K562 (cell line): ENCODE results near the gene SHFL. TPM values are rescaled to one million over a fixed set of nuclear protein-coding genes. Genes with fewer than 3 reads are reported as not detected.

Source experiments
- ETV6 ChIP-seq, 3 experiments: fragments of 150-350 bp in 1 of 3; sonication (generic) in 1 of 3; formaldehyde crosslinking in 1 of 3; IDR thresholded peaks; 2 replicates each; pipeline versions ENCODE4 v1.6.1 to v1.8.0; 2014 to 2022; ENCODE audit warnings: borderline replicate concordance in 2 of 3, low read depth in 2 of 3, antibody characterized with exemption in 1 of 3, low read length in 1 of 3, mild to moderate bottlenecking in 1 of 3, missing genetic modification reagents in 1 of 3
- FOS ChIP-seq: IDR thresholded peaks from 3 replicates; pipeline ENCODE4 v1.6.1; 2011; ENCODE audit not compliant: insufficient read length; ENCODE audit errors: extremely low read depth
- KAT2B ChIP-seq: IDR thresholded peaks from one replicate; pipeline ENCODE4 v1.6.1; 2012; ENCODE audit warnings: low read depth, mild to moderate bottlenecking, control low read depth, inconsistent platforms, low read length, moderate library complexity
- KLF6 ChIP-seq: fragments of 250-450 bp; sonication (Bioruptor Pico); IDR thresholded peaks from 2 replicates; pipeline ENCODE4 v1.4.0; 2020; ENCODE audit warnings: mild to moderate bottlenecking, moderate library complexity, borderline replicate concordance
- NCOA1 ChIP-seq: fragments of 450-650 bp; IDR thresholded peaks from 2 replicates; pipeline ENCODE4 v1.6.1; 2016; ENCODE audit warnings: low read depth
- NFATC3 ChIP-seq: fragments of 450-650 bp; IDR thresholded peaks from 2 replicates; pipeline ENCODE4 v1.6.1; 2017; ENCODE audit warnings: mild to moderate bottlenecking
- POLR2A ChIP-seq: fragments of 450-650 bp; conservative IDR thresholded peaks from 2 replicates; pipeline ENCODE4 v1.6.1; 2016
- TRIM28 ChIP-seq: fragments of 450-650 bp; IDR thresholded peaks from 2 replicates; pipeline ENCODE4 v1.6.1; 2017
- ZBTB49 ChIP-seq: sonication (generic); formaldehyde crosslinking; IDR thresholded peaks from 2 replicates; pipeline ENCODE4 v1.8.0; 2022; ENCODE audit warnings: missing genetic modification reagents, mild to moderate bottlenecking, borderline replicate concordance
- ZBTB7A ChIP-seq: IDR thresholded peaks from 2 replicates; pipeline ENCODE4 v1.6.1; 2011; ENCODE audit warnings: low read depth, mild to moderate bottlenecking, low read length, moderate library complexity, borderline replicate concordance; ENCODE audit not compliant: control insufficient read depth
- ZNF609 ChIP-seq: sonication (generic); formaldehyde crosslinking; IDR thresholded peaks from 2 replicates; pipeline ENCODE4 v1.8.1; 2023; ENCODE audit warnings: missing genetic modification reagents, mild to moderate bottlenecking, borderline replicate concordance
- ZNF639 ChIP-seq, 2 experiments: fragments of 200-800 bp in 1 of 2; sonication (Bioruptor generic) in 1 of 2; sonication (generic) in 1 of 2; formaldehyde crosslinking in 1 of 2; IDR thresholded peaks in 1 of 2; conservative IDR thresholded peaks in 1 of 2; 2 replicates each; pipeline versions ENCODE4 v1.5.0 to v1.6.1; 2016 to 2020; ENCODE audit warnings: missing compliant biosample characterization in 1 of 2, missing genetic modification characterization in 1 of 2, missing genetic modification reagents in 1 of 2
- polyA plus RNA-seq, 8 experiments: library from polyadenylated mRNA; depleted of rRNA in 4 of 8; stranded (reverse) in 5 of 8; unstranded in 3 of 8; fragments of >200 nt; fragmentation: Nextera tagmentation in 2 of 8; fragmentation: Illumina TruSeq in 1 of 8; extraction: Ambion mirVana in 2 of 8; extraction: Trizol in 1 of 8; gene quantifications; 2 replicates each; pipeline versions ENCODE4 v1.2.1 to v1.2.3, GENCODE V29; 2011 to 2014; ENCODE audit warnings: inconsistent platforms in 1 of 8, missing spikeins in 1 of 8
- total RNA-seq, 7 experiments: library from RNA; depleted of rRNA in 6 of 7; stranded (reverse); fragments of >200 nt in 6 of 7; fragmentation: Illumina TruSeq in 2 of 7; extraction: Trizol in 2 of 7; gene quantifications; 2 replicates each; pipeline versions ENCODE4 v1.2.1 to v1.2.3, GENCODE V29; 2011 to 2021; ENCODE audit warnings: low replicate concordance in 1 of 7
- TF ChIP-seq, protein P1 (sequence below): IDR thresholded peaks from 3 replicates; pipeline ENCODE4 v1.6.1; 2011; ENCODE audit warnings: borderline replicate concordance, mild to moderate bottlenecking; ENCODE audit not compliant: insufficient read length, insufficient read depth
- TF ChIP-seq, protein P2 (sequence below): sonication (generic); formaldehyde crosslinking; IDR thresholded peaks from 2 replicates; pipeline ENCODE4 v1.8.1; 2023; ENCODE audit warnings: mild to moderate bottlenecking, missing genetic modification reagents

The SHFL gene
- total and polyA plus RNA-seq, 9 of the 15 experiments (the other 6 are each of a cell fraction or from before 2014, with no cell fraction given): 1.5 to 25.7 (median 13.0) TPM

DNA sequence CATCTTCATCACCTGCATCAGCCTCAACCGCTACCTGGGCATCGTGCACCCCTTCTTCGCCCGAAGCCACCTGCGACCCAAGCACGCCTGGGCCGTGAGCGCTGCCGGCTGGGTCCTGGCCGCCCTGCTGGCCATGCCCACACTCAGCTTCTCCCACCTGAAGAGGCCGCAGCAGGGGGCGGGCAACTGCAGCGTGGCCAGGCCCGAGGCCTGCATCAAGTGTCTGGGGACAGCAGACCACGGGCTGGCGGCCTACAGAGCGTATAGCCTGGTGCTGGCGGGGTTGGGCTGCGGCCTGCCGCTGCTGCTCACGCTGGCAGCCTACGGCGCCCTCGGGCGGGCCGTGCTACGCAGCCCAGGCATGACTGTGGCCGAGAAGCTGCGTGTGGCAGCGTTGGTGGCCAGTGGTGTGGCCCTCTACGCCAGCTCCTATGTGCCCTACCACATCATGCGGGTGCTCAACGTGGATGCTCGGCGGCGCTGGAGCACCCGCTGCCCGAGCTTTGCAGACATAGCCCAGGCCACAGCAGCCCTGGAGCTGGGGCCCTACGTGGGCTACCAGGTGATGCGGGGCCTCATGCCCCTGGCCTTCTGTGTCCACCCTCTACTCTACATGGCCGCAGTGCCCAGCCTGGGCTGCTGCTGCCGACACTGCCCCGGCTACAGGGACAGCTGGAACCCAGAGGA is 28.0 kb downstream of the SHFL start (continued):
- TF ChIP-seq ZNF639 (CRISPR knock-in tag; conservative IDR thresholded peaks at IDR 0.05 in 1 of 2, IDR thresholded peaks at IDR 0.05 in 1 of 2): no peak
- TF ChIP-seq ZBTB49: no peak
- no peak for TF ChIP-seq KLF6 (CRISPR knock-in tag)
- TF ChIP-seq ZNF609 (CRISPR knock-in tag): no peak
- TF ChIP-seq POLR2A: peak; percentile 82
- TF ChIP-seq, protein P1, sequence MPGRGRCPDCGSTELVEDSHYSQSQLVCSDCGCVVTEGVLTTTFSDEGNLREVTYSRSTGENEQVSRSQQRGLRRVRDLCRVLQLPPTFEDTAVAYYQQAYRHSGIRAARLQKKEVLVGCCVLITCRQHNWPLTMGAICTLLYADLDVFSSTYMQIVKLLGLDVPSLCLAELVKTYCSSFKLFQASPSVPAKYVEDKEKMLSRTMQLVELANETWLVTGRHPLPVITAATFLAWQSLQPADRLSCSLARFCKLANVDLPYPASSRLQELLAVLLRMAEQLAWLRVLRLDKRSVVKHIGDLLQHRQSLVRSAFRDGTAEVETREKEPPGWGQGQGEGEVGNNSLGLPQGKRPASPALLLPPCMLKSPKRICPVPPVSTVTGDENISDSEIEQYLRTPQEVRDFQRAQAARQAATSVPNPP: no peak
- no peak for TF ChIP-seq TRIM28
- no peak for TF ChIP-seq FOS
- no peak for TF ChIP-seq ETV6 (IDR thresholded peaks at IDR 0.05; ENCODE audit: borderline replicate concordance in 1 of 2, low read depth in 2 of 2, low read length in 1 of 2)
- no peak for TF ChIP-seq ETV6 (CRISPR knock-in tag; IDR thresholded peaks at IDR 0.05; ENCODE audit: borderline replicate concordance)
- no peak for TF ChIP-seq NCOA1
- TF ChIP-seq NFATC3: no peak
- TF ChIP-seq KAT2B: no peak
- TF ChIP-seq, protein P2, sequence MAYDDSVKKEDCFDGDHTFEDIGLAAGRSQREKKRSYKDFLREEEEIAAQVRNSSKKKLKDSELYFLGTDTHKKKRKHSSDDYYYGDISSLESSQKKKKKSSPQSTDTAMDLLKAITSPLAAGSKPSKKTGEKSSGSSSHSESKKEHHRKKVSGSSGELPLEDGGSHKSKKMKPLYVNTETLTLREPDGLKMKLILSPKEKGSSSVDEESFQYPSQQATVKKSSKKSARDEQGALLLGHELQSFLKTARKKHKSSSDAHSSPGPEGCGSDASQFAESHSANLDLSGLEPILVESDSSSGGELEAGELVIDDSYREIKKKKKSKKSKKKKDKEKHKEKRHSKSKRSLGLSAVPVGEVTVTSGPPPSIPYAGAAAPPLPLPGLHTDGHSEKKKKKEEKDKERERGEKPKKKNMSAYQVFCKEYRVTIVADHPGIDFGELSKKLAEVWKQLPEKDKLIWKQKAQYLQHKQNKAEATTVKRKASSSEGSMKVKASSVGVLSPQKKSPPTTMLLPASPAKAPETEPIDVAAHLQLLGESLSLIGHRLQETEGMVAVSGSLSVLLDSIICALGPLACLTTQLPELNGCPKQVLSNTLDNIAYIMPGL (CRISPR knock-in tag): no peak; the same call in 1 of the 2 replicates
- no peak for TF ChIP-seq ZBTB7A
